Mucosa of descending colon (tissue), 3 donors: ENCODE results near the gene KIF26A. TPM values are rescaled to one million over a fixed set of nuclear protein-coding genes. Genes with fewer than 3 reads are reported as not detected.

Experiments
- ATAC-seq: fragments of 200-7000 bp; cut with Tn5 transposase; one replicate; pipeline ENCODE4 v1.9.1; 2020; ENCODE audit warnings: mild to moderate bottlenecking, moderate library complexity
- DNase-seq, 3 donors: peaks; one replicate each; pipeline ENCODE4 v3.0.0-alpha.2; 2020
- H3K36me3 ChIP-seq: fragments of 200-600 bp; one replicate; pipeline ENCODE4 v1.8.0; 2021; ENCODE audit warnings: low read depth, mild to moderate bottlenecking
- H3K4me1 ChIP-seq: fragments of 200-600 bp; one replicate; pipeline ENCODE4 v1.8.0; 2021; ENCODE audit warnings: low read depth, mild to moderate bottlenecking
- H3K4me3 ChIP-seq: fragments of 200-600 bp; one replicate; pipeline ENCODE4 v1.8.0; 2021; ENCODE audit warnings: mild to moderate bottlenecking
- H3K9me3 ChIP-seq: fragments of 200-600 bp; one replicate; pipeline ENCODE4 v1.8.0; 2021; ENCODE audit warnings: mild to moderate bottlenecking
- CTCF ChIP-seq: fragments of 200-600 bp; IDR thresholded peaks from one replicate; pipeline ENCODE4 v1.8.0; 2022; ENCODE audit warnings: antibody characterized with exemption, mild to moderate bottlenecking
- intact Hi-C, 2 donors: fragments of 100-400 bp; cut with DNase I in 1 of 2; cut with micrococcal nuclease in 1 of 2; formaldehyde crosslinking; loops; one replicate each; pipeline versions ENCODE4 v1.11.0 to v1.11.1; 2022; cut with DNase I, micrococcal nuclease
- total RNA-seq, 3 donors: library from RNA; stranded (reverse); fragmentation: NEBNext Ultra II Directional in 2 of 3; extraction: Animal tissue kit (Norgen Biotek cat#: 25700) in 2 of 3; gene quantifications; one replicate each; pipeline versions ENCODE4 v1.2.1 to v1.2.4, GENCODE V29; 2021 to 2023
- donor health status: DM: no; HTN: no; CAD: no; lungs with moderate emphysema.
- donor health status: DM: no; HTN: no; CAD: no.
- donor health status: DM: no; HTN: yes; CAD: no.

KIF26A gene
- total RNA-seq, 3 donors from 2014 or later = 3.8 to 7.7 (median 6.5) TPM

- ATAC-seq = peak; percentile 62
Measured at GRCh38 chr14:104101086-104101621, 37.2 kb upstream of the KIF26A start.

GRCh38 chr14:104101651-104102281 is 36.6 kb upstream of the KIF26A start:
- Histone ChIP-seq H3K9me3 (no peaks in the 10 kb centered on the region), H3K4me3 (no peak overlapping the region), H3K4me1 (peaks cover 39% of the 10 kb centered on the region), H3K36me3 (no peaks in the 10 kb centered on the region)
- intact Hi-C loops = no loop called here
- DNase-seq (peak in 1 of 3 donors; percentile 38), ATAC-seq (no peak)
- TF ChIP-seq CTCF = no peak

More at GRCh38 chr14:104101086-104101621, 37.2 kb upstream of the KIF26A start:
- Histone ChIP-seq H3K9me3 (no peaks in the 10 kb centered on the region), H3K36me3 (no peaks in the 10 kb centered on the region), H3K4me1 (peaks cover 34% of the 10 kb centered on the region), H3K4me3 (no peak overlapping the region)
- TF ChIP-seq CTCF = no peak
- intact Hi-C loops = no loop called here
- peak; percentile 59 to 76 (median 71) for DNase-seq

- H3K4me1 ChIP-seq = peaks cover 39% of the 10 kb centered on the region
- H3K9me3 ChIP-seq = no peaks in the 10 kb centered on the region
- intact Hi-C loops = no loop called here
- no peak overlapping the region for H3K4me3 ChIP-seq
- no peaks in the 10 kb centered on the region for H3K36me3 ChIP-seq
- no peak for TF ChIP-seq CTCF
- no peak for ATAC-seq
- DNase-seq = peak in 2 of 3 donors; percentile 24 to 41
Measured at GRCh38 chr14:104102282-104102914, 36.0 kb upstream of the KIF26A start.

GRCh38 chr14:104103061-104103445 is 35.3 kb upstream of the KIF26A start:
- Histone ChIP-seq H3K9me3 (no peaks in the 10 kb centered on the region), H3K4me3 (no peak overlapping the region), H3K36me3 (no peaks in the 10 kb centered on the region), H3K4me1 (peaks cover 45% of the 10 kb centered on the region)
- DNase-seq (peak in 1 of 3 donors; percentile 45), ATAC-seq (no peak)
- intact Hi-C loops = no loop called here
- TF ChIP-seq CTCF = no peak

- ATAC-seq (no peak), DNase-seq (peak in 1 of 3 donors; percentile 49)
- intact Hi-C loops = no loop called here
- H3K9me3 ChIP-seq = no peaks in the 10 kb centered on the region
- TF ChIP-seq CTCF = no peak
- no peak overlapping the region for H3K4me3 ChIP-seq
- H3K36me3 ChIP-seq = no peaks in the 10 kb centered on the region
- peaks cover 50% of the 10 kb centered on the region for H3K4me1 ChIP-seq
Measured at GRCh38 chr14:104103446-104104075, 34.8 kb upstream of the KIF26A start.
